Measurements from ENCODE around the gene TMC7.
"Not testable (repeated sequence)": the region's sequence is repeated elsewhere in the genome, so short reads cannot be mapped to it uniquely, and the experiment has no call there.

Gene TMC7

DNA sequence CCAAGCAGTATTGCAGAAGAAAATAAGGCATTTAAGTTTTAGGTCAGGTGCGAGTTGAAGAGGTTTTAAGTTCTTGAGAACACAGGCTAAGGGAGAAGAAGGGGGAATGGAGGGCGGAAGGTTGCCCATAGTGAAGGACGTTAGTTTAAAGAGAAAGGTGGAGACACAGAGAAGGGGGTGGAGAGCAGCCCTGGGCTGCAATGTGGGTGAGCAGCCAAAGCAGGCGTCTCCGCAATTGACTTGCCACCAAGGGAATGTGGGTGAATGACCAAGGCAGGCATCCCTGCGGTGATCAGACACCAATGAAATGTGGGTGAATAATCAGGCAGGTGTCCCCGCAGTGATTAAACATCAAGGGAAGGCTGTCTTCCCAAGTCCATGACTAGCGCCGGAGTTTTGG, 12.8 kb downstream of the TMC7 start:
- H3K4me1 ChIP-seq (ENCODE audit: control extremely low read depth in 1 of 4, control insufficient read depth in 4 of 4, insufficient read depth in 4 of 4, low read length in 3 of 4); H3K27me3 ChIP-seq (replicated peaks in 2 of 5; ENCODE audit: control insufficient read depth in 4 of 5, insufficient read depth in 5 of 5, low read length in 4 of 5); POLR2A ChIA-PET; DNase-seq; H3K4me3 ChIP-seq (ENCODE audit: control insufficient read depth in 1 of 7, extremely low read depth in 1 of 7, insufficient read depth in 4 of 7, low read depth in 2 of 7, low read length in 6 of 7); H3K36me3 ChIP-seq (ENCODE audit: control insufficient read depth in 4 of 4, insufficient read depth in 4 of 4, low read length in 3 of 4); H3K27ac ChIP-seq (ENCODE audit: insufficient read depth in 1 of 2, low read depth in 1 of 2, low read length in 2 of 2, poor library complexity in 1 of 2, severe bottlenecking in 2 of 2); CTCF ChIA-PET; H3K9me3 ChIP-seq (ENCODE audit: control extremely low read depth in 1 of 5, control insufficient read depth in 4 of 5, insufficient read depth in 2 of 5, low read depth in 1 of 5, low read length in 4 of 5): not testable (repeated sequence)
- 100% methylated on average over 6 of the region's 9 CpGs for WGBS (ENCODE audit: insufficient coverage)

DNA sequence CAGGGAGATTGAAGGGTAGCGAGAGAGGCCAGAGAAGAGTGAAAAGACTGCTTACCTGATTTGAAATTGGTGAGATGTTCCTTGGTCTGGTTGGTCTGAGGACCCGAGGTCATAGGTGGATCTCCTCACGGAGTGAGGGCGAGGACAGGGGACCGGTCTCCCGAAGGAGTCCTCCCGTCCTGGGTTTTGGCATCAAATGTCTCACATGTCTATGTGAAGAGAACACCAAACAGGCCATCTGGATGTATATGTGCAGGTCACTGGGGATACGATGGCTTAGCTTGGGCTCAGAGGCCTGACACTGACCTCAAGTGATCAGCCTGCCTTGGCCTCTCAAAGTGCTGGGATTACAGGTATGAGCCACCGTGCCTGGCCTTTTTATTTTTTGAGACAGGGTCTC, 13.3 kb downstream of the TMC7 start:
- CTCF ChIA-PET; H3K9me3 ChIP-seq (ENCODE audit: control extremely low read depth in 1 of 5, control insufficient read depth in 4 of 5, insufficient read depth in 2 of 5, low read depth in 1 of 5, low read length in 4 of 5); DNase-seq; POLR2A ChIA-PET; H3K27ac ChIP-seq (ENCODE audit: insufficient read depth in 1 of 2, low read depth in 1 of 2, low read length in 2 of 2, poor library complexity in 1 of 2, severe bottlenecking in 2 of 2); H3K4me3 ChIP-seq (ENCODE audit: control insufficient read depth in 1 of 7, extremely low read depth in 1 of 7, insufficient read depth in 4 of 7, low read depth in 2 of 7, low read length in 6 of 7); H3K27me3 ChIP-seq (replicated peaks in 2 of 5; ENCODE audit: control insufficient read depth in 4 of 5, insufficient read depth in 5 of 5, low read length in 4 of 5); H3K4me1 ChIP-seq (ENCODE audit: control extremely low read depth in 1 of 4, control insufficient read depth in 4 of 4, insufficient read depth in 4 of 4, low read length in 3 of 4); H3K36me3 ChIP-seq (ENCODE audit: control insufficient read depth in 4 of 4, insufficient read depth in 4 of 4, low read length in 3 of 4): not testable (repeated sequence)
- 93% methylated on average over 9 of the region's 9 CpGs for WGBS (ENCODE audit: insufficient coverage)

DNA sequence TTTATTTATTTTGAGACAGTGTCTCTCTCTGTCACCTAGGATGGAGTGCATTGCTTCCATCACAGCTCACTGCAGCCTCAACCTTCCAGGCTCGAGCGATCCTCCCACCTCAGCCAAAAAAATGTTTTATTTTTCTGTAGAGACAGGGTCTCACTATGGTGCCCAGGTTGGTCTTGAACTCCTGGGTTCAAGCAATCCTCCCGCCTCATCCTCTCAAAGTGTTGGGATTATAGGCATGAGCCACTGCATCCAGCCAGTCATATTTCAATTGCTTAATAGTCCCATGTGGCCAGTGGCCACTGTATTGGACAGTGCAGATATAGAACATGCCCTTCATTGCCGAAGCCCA, 15.3 kb downstream of the TMC7 start:
- Histone ChIP-seq H3K4me1 (ENCODE audit: control extremely low read depth in 1 of 4, control insufficient read depth in 4 of 4, insufficient read depth in 4 of 4, low read length in 3 of 4) (no peaks in the 10 kb centered on the region), H3K36me3 (ENCODE audit: control insufficient read depth in 4 of 4, insufficient read depth in 4 of 4, low read length in 3 of 4) (no peaks in the 10 kb centered on the region), H3K9me3 (ENCODE audit: control extremely low read depth in 1 of 5, control insufficient read depth in 4 of 5, insufficient read depth in 2 of 5, low read depth in 1 of 5, low read length in 4 of 5) (no peaks in the 10 kb centered on the region), H3K27ac (ENCODE audit: insufficient read depth in 1 of 2, low read depth in 1 of 2, low read length in 2 of 2, poor library complexity in 1 of 2, severe bottlenecking in 2 of 2) (no peak overlapping the region), H3K4me3 (ENCODE audit: control insufficient read depth in 1 of 7, extremely low read depth in 1 of 7, insufficient read depth in 4 of 7, low read depth in 2 of 7, low read length in 6 of 7) (no peak overlapping the region), H3K27me3 (replicated peaks in 2 of 5; ENCODE audit: control insufficient read depth in 4 of 5, insufficient read depth in 5 of 5, low read length in 4 of 5) (no peaks in the 10 kb centered on the region)
- no peak for DNase-seq
- ChIA-PET CTCF (no interaction called here), POLR2A (interaction anchor here (0.5 kb wide), 1 partner anchor 1100 kb away, joined by 3 read pairs; no protein-coding TSS in a partner anchor)
- WGBS (ENCODE audit: insufficient coverage): 100% methylated on average over 3 of the region's 4 CpGs

DNA sequence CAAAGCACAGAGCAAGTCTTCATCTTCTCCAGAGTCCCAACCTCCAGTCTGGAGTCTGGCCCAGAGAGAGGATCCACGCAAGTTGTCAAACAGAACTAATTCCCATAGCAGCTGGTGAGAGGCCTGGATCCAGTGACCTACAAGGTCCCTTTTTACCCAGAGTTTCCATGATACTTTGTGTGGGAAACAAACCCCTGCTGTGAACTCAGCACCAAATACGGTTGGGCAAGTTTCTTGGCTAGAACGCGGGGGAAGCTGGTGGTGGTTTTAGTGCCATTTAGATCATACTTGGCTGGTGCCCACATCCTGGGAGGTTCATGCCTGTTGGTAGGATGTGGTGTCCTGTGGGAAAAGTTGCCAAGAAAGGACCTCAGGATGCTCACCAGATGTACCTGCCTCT, 18.1 kb downstream of the TMC7 start:
- no peak for DNase-seq
- Histone ChIP-seq H3K9me3 (ENCODE audit: control extremely low read depth in 1 of 5, control insufficient read depth in 4 of 5, insufficient read depth in 2 of 5, low read depth in 1 of 5, low read length in 4 of 5) (no peaks in the 10 kb centered on the region), H3K27me3 (replicated peaks in 2 of 5; ENCODE audit: control insufficient read depth in 4 of 5, insufficient read depth in 5 of 5, low read length in 4 of 5) (no peaks in the 10 kb centered on the region), H3K36me3 (ENCODE audit: control insufficient read depth in 4 of 4, insufficient read depth in 4 of 4, low read length in 3 of 4) (no peaks in the 10 kb centered on the region), H3K4me1 (ENCODE audit: control extremely low read depth in 1 of 4, control insufficient read depth in 4 of 4, insufficient read depth in 4 of 4, low read length in 3 of 4) (no peaks in the 10 kb centered on the region), H3K4me3 (ENCODE audit: control insufficient read depth in 1 of 7, extremely low read depth in 1 of 7, insufficient read depth in 4 of 7, low read depth in 2 of 7, low read length in 6 of 7) (no peak overlapping the region), H3K27ac (ENCODE audit: insufficient read depth in 1 of 2, low read depth in 1 of 2, low read length in 2 of 2, poor library complexity in 1 of 2, severe bottlenecking in 2 of 2) (no peak overlapping the region)
- POLR2A ChIA-PET: no interaction called here
- CTCF ChIA-PET: no interaction called here
- WGBS (ENCODE audit: insufficient coverage): 90% methylated on average over 2 of the region's 4 CpGs

DNA sequence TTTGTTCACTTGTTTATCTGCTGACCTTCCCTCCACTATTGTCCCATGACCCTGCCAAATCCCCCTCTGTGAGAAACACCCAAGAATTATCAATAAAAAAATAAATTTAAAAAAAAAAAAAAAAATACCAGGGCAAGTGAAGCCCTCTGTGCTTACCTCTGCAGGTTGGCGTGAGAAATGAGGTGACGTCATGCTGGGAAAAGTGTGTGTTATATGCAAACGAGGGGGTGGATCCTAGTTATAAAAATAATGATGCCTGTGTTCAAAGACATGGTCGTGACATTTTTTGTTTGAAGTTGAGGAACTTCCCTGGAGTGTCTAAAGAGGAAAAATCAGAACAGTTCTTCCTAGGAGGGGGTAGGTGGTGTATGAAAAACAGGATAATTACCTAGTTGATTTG, 20.2 kb downstream of the TMC7 start:
- ChIA-PET POLR2A (no interaction called here), CTCF (no interaction called here)
- no peaks in the 10 kb centered on the region for H3K4me1 ChIP-seq (ENCODE audit: control extremely low read depth in 1 of 4, control insufficient read depth in 4 of 4, insufficient read depth in 4 of 4, low read length in 3 of 4)
- WGBS (ENCODE audit: insufficient coverage): 81% methylated on average over 3 of the region's 4 CpGs
- DNase-seq: no peak
- H3K36me3 ChIP-seq (ENCODE audit: control insufficient read depth in 4 of 4, insufficient read depth in 4 of 4, low read length in 3 of 4): no peaks in the 10 kb centered on the region
- H3K27ac ChIP-seq (ENCODE audit: insufficient read depth in 1 of 2, low read depth in 1 of 2, low read length in 2 of 2, poor library complexity in 1 of 2, severe bottlenecking in 2 of 2): no peak overlapping the region
- H3K9me3 ChIP-seq (ENCODE audit: control extremely low read depth in 1 of 5, control insufficient read depth in 4 of 5, insufficient read depth in 2 of 5, low read depth in 1 of 5, low read length in 4 of 5): no peaks in the 10 kb centered on the region
- no peaks in the 10 kb centered on the region for H3K27me3 ChIP-seq (replicated peaks in 2 of 5; ENCODE audit: control insufficient read depth in 4 of 5, insufficient read depth in 5 of 5, low read length in 4 of 5)
- H3K4me3 ChIP-seq (ENCODE audit: control insufficient read depth in 1 of 7, extremely low read depth in 1 of 7, insufficient read depth in 4 of 7, low read depth in 2 of 7, low read length in 6 of 7): no peak overlapping the region

DNA sequence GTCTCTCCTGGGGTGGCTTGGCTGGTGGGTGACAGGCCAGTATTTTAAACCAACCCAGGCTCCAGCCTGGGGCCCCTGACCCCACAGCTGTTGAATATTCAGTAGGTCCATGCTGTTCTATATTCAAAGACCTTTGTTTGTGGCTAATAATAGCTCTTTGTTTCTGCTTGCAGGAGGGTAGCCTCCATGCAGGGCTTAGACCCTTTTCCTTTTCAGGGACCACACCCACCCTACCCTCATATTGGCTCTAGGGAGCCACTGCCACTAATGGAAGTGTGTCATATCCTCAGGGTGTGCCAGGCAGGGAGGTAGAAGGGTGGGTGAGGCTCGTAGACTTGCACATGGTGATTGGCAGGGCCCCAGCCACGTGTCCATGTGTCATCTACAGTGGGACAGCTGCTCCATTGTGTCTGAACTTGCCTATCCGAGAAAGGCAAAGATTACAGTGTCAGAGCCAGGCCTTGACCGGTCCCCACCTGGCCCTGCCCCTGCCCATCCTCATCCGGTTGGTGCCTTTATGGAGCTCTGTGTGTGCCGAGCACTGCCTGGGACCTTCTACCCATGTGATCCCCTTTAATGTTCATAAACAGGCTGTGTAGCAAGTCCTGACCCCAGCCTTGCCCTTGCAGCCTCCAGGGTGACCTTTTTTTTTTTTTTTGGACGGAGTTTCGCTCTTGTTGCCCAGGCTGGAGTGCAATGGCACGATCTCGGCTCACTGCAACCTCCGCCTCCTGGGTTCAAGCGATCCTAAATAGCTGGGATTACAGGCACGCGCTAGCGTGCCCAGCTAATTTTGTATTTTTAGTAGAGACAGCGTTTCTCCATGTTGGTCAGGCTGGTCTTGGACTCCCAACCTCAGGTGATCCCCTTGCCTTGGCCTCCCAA, 22.1 kb downstream of the TMC7 start:
- Histone ChIP-seq H3K9me3 (ENCODE audit: control extremely low read depth in 1 of 5, control insufficient read depth in 4 of 5, insufficient read depth in 2 of 5, low read depth in 1 of 5, low read length in 4 of 5) (peaks cover 0 to 6% (median 3%) of the 10 kb centered on the region in 5 experiments), H3K27ac (ENCODE audit: insufficient read depth in 1 of 2, low read depth in 1 of 2, low read length in 2 of 2, poor library complexity in 1 of 2, severe bottlenecking in 2 of 2) (no peak overlapping the region), H3K36me3 (ENCODE audit: control insufficient read depth in 4 of 4, insufficient read depth in 4 of 4, low read length in 3 of 4) (no peaks in the 10 kb centered on the region), H3K4me3 (ENCODE audit: control insufficient read depth in 1 of 7, extremely low read depth in 1 of 7, insufficient read depth in 4 of 7, low read depth in 2 of 7, low read length in 6 of 7) (no peak overlapping the region), H3K4me1 (ENCODE audit: control extremely low read depth in 1 of 4, control insufficient read depth in 4 of 4, insufficient read depth in 4 of 4, low read length in 3 of 4) (no peaks in the 10 kb centered on the region), H3K27me3 (replicated peaks in 2 of 5; ENCODE audit: control insufficient read depth in 4 of 5, insufficient read depth in 5 of 5, low read length in 4 of 5) (no peaks in the 10 kb centered on the region)
- 90% methylated on average over 15 of the region's 16 CpGs for WGBS (ENCODE audit: insufficient coverage)
- DNase-seq: no peak
- ChIA-PET POLR2A (no interaction called here), CTCF (no interaction called here)

DNA sequence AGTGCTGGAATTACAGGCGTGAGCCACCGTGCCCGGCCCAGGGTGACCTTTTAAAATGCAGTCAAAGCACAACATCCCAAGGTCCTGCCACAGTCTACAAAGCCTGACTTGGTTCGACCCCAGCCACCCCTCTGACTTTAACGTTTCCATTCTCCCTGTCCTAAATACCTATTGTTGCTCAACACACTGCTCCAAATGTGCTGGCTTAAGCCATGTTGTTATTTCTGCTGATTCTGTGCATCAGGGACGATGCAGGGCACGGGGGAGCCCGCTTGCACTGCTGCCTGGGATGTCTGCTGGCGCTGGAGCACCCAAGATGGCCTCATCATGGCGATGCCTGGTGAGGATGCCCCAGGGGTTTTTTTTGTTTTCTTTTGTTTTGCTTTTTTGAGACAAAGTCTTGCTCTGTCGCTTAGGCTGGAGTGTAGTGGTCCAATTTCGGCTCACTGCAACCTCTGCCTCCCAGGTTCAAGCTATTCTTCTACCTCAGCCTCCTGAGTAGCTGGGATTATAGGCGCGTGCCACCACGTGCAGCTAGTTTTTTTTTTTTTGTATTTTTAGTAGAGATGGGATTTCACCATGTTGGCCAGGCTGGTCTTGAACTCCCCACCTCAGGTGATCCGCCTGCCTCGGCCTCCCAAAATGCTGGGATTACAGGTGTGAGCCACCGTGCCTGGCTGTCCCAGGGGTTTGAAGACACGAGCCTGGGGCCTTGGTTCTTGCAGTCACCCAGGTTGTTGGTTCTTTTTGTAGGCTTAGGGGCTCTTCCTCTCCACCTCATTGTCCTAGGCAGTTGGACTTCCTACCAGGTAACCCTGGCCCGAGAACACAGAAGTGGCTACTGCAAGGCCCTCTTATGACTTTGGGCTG, 22.9 kb downstream of the TMC7 start:
- no peaks in the 10 kb centered on the region for H3K27me3 ChIP-seq (replicated peaks in 2 of 5; ENCODE audit: control insufficient read depth in 4 of 5, insufficient read depth in 5 of 5, low read length in 4 of 5)
- H3K36me3 ChIP-seq (ENCODE audit: control insufficient read depth in 4 of 4, insufficient read depth in 4 of 4, low read length in 3 of 4): no peaks in the 10 kb centered on the region
- no peaks in the 10 kb centered on the region for H3K4me1 ChIP-seq (ENCODE audit: control extremely low read depth in 1 of 4, control insufficient read depth in 4 of 4, insufficient read depth in 4 of 4, low read length in 3 of 4)
- H3K9me3 ChIP-seq (ENCODE audit: control extremely low read depth in 1 of 5, control insufficient read depth in 4 of 5, insufficient read depth in 2 of 5, low read depth in 1 of 5, low read length in 4 of 5): peaks cover 0 to 10% (median 3%) of the 10 kb centered on the region in 5 experiments
- no peak overlapping the region for H3K27ac ChIP-seq (ENCODE audit: insufficient read depth in 1 of 2, low read depth in 1 of 2, low read length in 2 of 2, poor library complexity in 1 of 2, severe bottlenecking in 2 of 2)
- H3K4me3 ChIP-seq (ENCODE audit: control insufficient read depth in 1 of 7, extremely low read depth in 1 of 7, insufficient read depth in 4 of 7, low read depth in 2 of 7, low read length in 6 of 7): no peak overlapping the region
- 98% methylated on average over 11 of the region's 20 CpGs for WGBS (ENCODE audit: insufficient coverage)
- DNase-seq: no peak
- ChIA-PET POLR2A (no interaction called here), CTCF (no interaction called here)

All from common myeloid progenitor, CD34-positive (primary cell).